ENCODE results near the gene SOX12.

DNA sequence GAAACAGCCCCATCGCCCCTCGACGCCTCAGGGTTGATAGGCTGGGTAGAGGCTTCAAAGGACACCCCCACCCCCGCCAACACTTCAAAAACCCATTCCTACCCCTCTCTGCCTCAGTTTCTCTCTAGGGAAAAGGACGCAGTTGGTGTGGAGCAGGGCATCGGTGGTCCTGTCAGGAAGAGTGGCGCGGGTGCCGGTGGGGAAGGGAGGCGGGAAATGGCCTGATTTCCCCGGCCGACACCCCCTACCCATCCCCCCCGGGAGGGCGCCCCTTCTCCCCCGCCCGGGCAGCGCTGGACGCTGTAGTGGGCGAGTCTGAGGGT, 21.9 kb downstream of the SOX12 start:
- TF ChIP-seq, protein P1, sequence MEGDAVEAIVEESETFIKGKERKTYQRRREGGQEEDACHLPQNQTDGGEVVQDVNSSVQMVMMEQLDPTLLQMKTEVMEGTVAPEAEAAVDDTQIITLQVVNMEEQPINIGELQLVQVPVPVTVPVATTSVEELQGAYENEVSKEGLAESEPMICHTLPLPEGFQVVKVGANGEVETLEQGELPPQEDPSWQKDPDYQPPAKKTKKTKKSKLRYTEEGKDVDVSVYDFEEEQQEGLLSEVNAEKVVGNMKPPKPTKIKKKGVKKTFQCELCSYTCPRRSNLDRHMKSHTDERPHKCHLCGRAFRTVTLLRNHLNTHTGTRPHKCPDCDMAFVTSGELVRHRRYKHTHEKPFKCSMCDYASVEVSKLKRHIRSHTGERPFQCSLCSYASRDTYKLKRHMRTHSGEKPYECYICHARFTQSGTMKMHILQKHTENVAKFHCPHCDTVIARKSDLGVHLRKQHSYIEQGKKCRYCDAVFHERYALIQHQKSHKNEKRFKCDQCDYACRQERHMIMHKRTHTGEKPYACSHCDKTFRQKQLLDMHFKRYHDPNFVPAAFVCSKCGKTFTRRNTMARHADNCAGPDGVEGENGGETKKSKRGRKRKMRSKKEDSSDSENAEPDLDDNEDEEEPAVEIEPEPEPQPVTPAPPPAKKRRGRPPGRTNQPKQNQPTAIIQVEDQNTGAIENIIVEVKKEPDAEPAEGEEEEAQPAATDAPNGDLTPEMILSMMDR (IDR thresholded peaks at IDR 0.05) = no peak
- no peak for TF ChIP-seq POLR2A (IDR thresholded peaks at IDR 0.05)

Data from uterus (tissue), 2 donors.